ENCODE results near the gene OR2Y1. TPM values are rescaled to one million over a fixed set of nuclear protein-coding genes. Genes with fewer than 3 reads are reported as not detected.

The OR2Y1 gene
- total and polyA plus RNA-seq, 3 donors from 2014 or later = not detected

DNA sequence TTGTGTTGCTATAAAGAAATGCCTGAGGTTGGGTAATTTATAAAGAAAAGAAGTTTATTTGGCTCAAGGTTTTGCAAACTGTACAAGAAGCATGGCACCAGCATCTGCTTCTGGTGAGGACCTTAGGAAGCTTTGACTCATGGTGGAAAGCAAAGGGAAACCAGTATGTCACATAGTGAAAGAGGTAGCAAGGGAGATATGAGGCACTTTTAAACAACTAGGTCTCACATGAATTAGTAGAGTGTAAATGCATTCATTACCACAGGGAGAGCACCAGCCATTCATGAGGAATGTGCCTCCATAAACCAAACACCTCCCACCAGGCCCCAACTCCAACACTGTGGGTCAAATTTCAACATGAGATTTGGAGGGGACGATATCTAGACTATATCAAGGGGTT, 40.8 kb downstream of the OR2Y1 start:
- intact Hi-C loops (cut with DNase I; ENCODE audit: low total_unique reads) = no loop called here
- no peak for TF ChIP-seq POLR2A (IDR thresholded peaks at IDR 0.05)
- Histone ChIP-seq H3K9me3 (no peaks in the 10 kb centered on the region), H3K4me3 (no peak overlapping the region), H3K36me3 (ENCODE audit: low read depth, missing control alignments) (no peaks in the 10 kb centered on the region), H3K27me3 (no peaks in the 10 kb centered on the region), H3K27ac (no peak overlapping the region), H3K4me1 (peaks cover under 1% of the 10 kb centered on the region)
- 81 to 93% methylated on average over 1 of the region's 1 CpG for WGBS, 2 donors
- no peak for DNase-seq

DNA sequence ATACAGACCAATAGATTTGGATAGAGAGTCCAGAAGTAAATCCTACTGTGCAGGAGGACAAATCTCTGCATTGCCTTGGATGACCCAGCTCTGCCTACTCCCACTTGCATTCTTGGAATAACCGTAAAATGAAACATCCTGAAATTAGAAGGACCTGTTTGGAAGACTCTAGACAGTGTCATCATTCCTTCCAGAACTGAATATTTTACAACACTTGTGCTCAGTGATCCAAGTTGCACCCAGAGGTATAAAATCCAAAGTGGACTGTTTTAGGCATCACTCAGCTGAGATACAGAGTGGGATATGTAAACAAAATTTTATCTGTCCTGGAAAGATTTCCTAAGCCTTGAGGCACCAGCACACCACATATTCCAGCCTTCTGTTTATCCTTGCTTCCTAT, 43.7 kb downstream of the OR2Y1 start:
- Histone ChIP-seq H3K4me1 (no peaks in the 10 kb centered on the region), H3K27me3 (no peaks in the 10 kb centered on the region), H3K9me3 (no peaks in the 10 kb centered on the region), H3K4me3 (no peak overlapping the region), H3K36me3 (ENCODE audit: low read depth, missing control alignments) (no peaks in the 10 kb centered on the region), H3K27ac (no peak overlapping the region)
- intact Hi-C loops (cut with DNase I; ENCODE audit: low total_unique reads) = no loop called here
- no peak for DNase-seq
- 91 to 96% methylated on average over 1 of the region's 1 CpG for WGBS, 2 donors
- TF ChIP-seq POLR2A (IDR thresholded peaks at IDR 0.05) = no peak
- TF ChIP-seq, protein P1, sequence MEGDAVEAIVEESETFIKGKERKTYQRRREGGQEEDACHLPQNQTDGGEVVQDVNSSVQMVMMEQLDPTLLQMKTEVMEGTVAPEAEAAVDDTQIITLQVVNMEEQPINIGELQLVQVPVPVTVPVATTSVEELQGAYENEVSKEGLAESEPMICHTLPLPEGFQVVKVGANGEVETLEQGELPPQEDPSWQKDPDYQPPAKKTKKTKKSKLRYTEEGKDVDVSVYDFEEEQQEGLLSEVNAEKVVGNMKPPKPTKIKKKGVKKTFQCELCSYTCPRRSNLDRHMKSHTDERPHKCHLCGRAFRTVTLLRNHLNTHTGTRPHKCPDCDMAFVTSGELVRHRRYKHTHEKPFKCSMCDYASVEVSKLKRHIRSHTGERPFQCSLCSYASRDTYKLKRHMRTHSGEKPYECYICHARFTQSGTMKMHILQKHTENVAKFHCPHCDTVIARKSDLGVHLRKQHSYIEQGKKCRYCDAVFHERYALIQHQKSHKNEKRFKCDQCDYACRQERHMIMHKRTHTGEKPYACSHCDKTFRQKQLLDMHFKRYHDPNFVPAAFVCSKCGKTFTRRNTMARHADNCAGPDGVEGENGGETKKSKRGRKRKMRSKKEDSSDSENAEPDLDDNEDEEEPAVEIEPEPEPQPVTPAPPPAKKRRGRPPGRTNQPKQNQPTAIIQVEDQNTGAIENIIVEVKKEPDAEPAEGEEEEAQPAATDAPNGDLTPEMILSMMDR (IDR thresholded peaks at IDR 0.05) = no peak

DNA sequence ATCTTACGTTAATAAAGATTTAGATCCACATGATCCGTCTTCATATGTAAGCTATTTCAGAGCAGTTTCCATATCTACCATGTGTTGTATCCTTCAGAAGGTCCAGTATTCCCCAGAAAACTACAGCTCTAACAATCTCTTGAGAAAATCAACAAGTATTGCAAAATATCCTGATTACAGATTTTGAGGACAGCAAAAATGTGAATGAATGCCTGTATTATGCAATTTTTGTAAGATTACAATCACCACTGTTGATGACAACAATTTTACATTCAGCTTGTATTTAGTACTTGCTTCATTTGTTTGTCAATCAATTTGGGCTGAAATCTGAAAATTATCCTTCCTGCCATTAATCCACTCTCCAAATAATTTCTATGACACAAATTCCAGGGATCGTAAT, 47.4 kb downstream of the OR2Y1 start:
- intact Hi-C loops (cut with DNase I; ENCODE audit: low total_unique reads) = no loop called here
- H3K4me3 ChIP-seq = no peak overlapping the region
- H3K36me3 ChIP-seq (ENCODE audit: low read depth, missing control alignments) = no peaks in the 10 kb centered on the region
- H3K27me3 ChIP-seq = no peaks in the 10 kb centered on the region
- H3K9me3 ChIP-seq = no peaks in the 10 kb centered on the region
- no peak for TF ChIP-seq POLR2A (IDR thresholded peaks at IDR 0.05)
- TF ChIP-seq, protein P1 (IDR thresholded peaks at IDR 0.05) = no peak
- H3K4me1 ChIP-seq = no peaks in the 10 kb centered on the region
- H3K27ac ChIP-seq = no peak overlapping the region
- no peak for DNase-seq
- 62% methylated on average over 3 of the region's 3 CpGs for WGBS, 2 donors

DNA sequence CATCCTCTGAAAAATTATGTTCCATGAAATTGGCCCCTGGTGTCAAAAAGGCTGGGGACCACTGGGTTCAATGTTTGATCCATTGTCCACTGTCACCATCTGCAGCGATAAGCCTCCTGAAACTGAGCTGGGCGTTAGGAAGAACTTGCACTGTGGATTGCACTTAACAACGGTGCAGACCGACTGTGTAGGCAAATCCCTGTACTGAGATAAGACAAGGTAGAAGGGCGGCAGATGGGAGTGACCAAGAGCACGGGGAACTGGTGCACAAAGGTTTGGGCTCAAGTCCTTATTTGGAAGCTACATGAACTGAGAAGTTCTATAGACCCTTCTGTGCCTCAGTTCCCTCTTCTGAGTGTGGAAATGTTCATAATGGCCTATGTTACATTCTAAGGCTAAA, 48.8 kb downstream of the OR2Y1 start:
- 79 to 86% methylated on average over 6 of the region's 6 CpGs for WGBS, 2 donors

DNA sequence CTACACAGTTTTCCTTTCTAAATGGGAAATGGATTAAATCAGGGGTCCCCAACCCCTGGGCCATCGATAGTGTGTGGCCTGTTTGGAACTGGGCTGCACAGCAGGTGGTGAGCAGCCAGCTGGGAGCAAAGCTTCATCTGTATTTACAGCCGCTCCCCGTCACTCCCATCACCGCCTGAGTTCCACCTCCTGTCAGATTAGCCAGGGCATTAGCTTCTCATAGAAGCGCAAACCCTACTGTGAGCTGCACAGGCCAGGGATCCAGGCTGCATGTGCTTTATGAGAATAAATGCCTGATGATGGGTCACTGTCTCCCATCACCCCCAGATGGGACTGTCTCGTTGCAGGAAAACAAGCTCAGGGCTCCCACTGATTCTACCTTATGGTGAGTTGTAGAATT, 49.3 kb downstream of the OR2Y1 start:
- Histone ChIP-seq H3K4me3 (no peak overlapping the region), H3K36me3 (ENCODE audit: low read depth, missing control alignments) (no peaks in the 10 kb centered on the region), H3K27me3 (no peaks in the 10 kb centered on the region), H3K4me1 (no peaks in the 10 kb centered on the region), H3K27ac (no peak overlapping the region), H3K9me3 (no peaks in the 10 kb centered on the region)
- WGBS, 2 donors = 66 to 76% methylated on average over 5 to 6 of the region's 6 CpGs
- no peak for DNase-seq
- intact Hi-C loops (cut with DNase I; ENCODE audit: low total_unique reads) = no loop called here
- TF ChIP-seq, protein P1 (IDR thresholded peaks at IDR 0.05) = no peak
- TF ChIP-seq POLR2A (IDR thresholded peaks at IDR 0.05) = no peak

More for the DNA sequence above, 48.8 kb downstream of the OR2Y1 start:
- Histone ChIP-seq H3K27me3 (no peaks in the 10 kb centered on the region), H3K4me3 (no peak overlapping the region), H3K9me3 (no peaks in the 10 kb centered on the region), H3K27ac (no peak overlapping the region), H3K4me1 (no peaks in the 10 kb centered on the region), H3K36me3 (ENCODE audit: low read depth, missing control alignments) (no peaks in the 10 kb centered on the region)
- TF ChIP-seq POLR2A (IDR thresholded peaks at IDR 0.05) = no peak
- intact Hi-C loops (cut with DNase I; ENCODE audit: low total_unique reads) = no loop called here
- DNase-seq = no peak

DNA sequence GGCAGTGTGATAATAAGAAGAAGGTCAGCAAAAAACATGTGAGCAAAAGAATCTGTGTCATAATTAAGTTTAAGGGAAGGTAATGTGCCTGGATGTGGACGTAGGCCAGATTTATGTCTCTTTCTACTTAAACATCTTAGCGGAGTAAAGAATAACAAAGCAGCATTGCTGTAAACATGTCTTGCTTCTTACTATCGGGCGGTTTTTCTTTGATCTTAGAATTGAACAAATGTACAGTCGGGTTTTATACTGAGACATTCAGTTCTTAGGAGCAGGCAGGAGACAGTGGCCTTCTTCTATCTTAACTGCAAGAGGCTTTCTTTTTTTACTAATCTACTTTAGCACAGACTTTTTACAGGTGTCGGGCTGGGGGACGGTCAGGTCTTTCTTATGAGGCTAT, 50.1 kb downstream of the OR2Y1 start:
- no peak overlapping the region for H3K4me3 ChIP-seq
- no peaks in the 10 kb centered on the region for H3K36me3 ChIP-seq (ENCODE audit: low read depth, missing control alignments)
- no peak for TF ChIP-seq POLR2A (IDR thresholded peaks at IDR 0.05)
- TF ChIP-seq, protein P1 (IDR thresholded peaks at IDR 0.05) = no peak
- no peaks in the 10 kb centered on the region for H3K4me1 ChIP-seq
- DNase-seq = no peak
- intact Hi-C loops (cut with DNase I; ENCODE audit: low total_unique reads) = no loop called here
- H3K9me3 ChIP-seq = no peaks in the 10 kb centered on the region
- H3K27ac ChIP-seq = no peak overlapping the region
- WGBS, 2 donors = 28 to 36% methylated on average over 7 of the region's 7 CpGs
- H3K27me3 ChIP-seq = no peaks in the 10 kb centered on the region
